DND-41 (cell line): ENCODE measurements around the gene ZNF217.

ENCODE experiments used
- ATAC-seq: fragments of 200-7000 bp; cut with Tn5 transposase; 3 replicates; pipeline ENCODE4 v1.9.1; 2021; ENCODE audit warnings: low read depth; ENCODE audit not compliant: insufficient read depth
- DNase-seq: peaks from one replicate; pipeline ENCODE4 v3.0.0-alpha.2; 2020
- H2AFZ ChIP-seq: 2 replicates; pipeline ENCODE4 v1.6.0; 2012; ENCODE audit warnings: low read depth, low read length
- H3K27ac ChIP-seq: 2 replicates; pipeline ENCODE4 v1.5.1; 2012; ENCODE audit warnings: low read length, inconsistent platforms
- H3K27me3 ChIP-seq: fragments of 200-600 bp; sonication (generic); 2 replicates; pipeline ENCODE4 v1.6.0; 2012; ENCODE audit warnings: low read length, mild to moderate bottlenecking, inconsistent platforms; ENCODE audit not compliant: insufficient read depth, poor library complexity
- H3K36me3 ChIP-seq: 2 replicates; pipeline ENCODE4 v1.5.1; 2012; ENCODE audit warnings: low read length, inconsistent platforms; ENCODE audit not compliant: insufficient read depth
- H3K4me1 ChIP-seq: 2 replicates; pipeline ENCODE4 v1.5.1; 2012; ENCODE audit warnings: mild to moderate bottlenecking, low read length; ENCODE audit not compliant: insufficient read depth
- H3K4me2 ChIP-seq: 2 replicates; pipeline ENCODE4 v1.6.0; 2012; ENCODE audit warnings: mild to moderate bottlenecking, moderate library complexity, low read length, inconsistent platforms; ENCODE audit not compliant: insufficient read depth
- H3K4me3 ChIP-seq, 2 experiments: fragments of 200-600 bp in 1 of 2; shearing (Covaris generic) in 1 of 2; 2 replicates each; pipeline ENCODE4 v1.5.1; 2012 to 2016; ENCODE audit warnings: inconsistent platforms in 2 of 2, low read length in 2 of 2, mild to moderate bottlenecking in 2 of 2, low read depth in 1 of 2, moderate library complexity in 1 of 2
- H3K79me2 ChIP-seq: 2 replicates; pipeline ENCODE4 v1.6.0; 2012; ENCODE audit warnings: low read length, inconsistent platforms; ENCODE audit not compliant: insufficient read depth
- H3K9ac ChIP-seq: 2 replicates; pipeline ENCODE4 v1.6.0; 2012; ENCODE audit warnings: low read depth, mild to moderate bottlenecking, inconsistent platforms, low read length, moderate library complexity
- H3K9me3 ChIP-seq: 2 replicates; pipeline ENCODE4 v1.5.1; 2012; ENCODE audit warnings: low read length, moderate library complexity, mild to moderate bottlenecking, inconsistent platforms; ENCODE audit not compliant: insufficient read depth, severe bottlenecking
- H4K20me1 ChIP-seq: 2 replicates; pipeline ENCODE4 v1.6.0; 2012; ENCODE audit warnings: low read length; ENCODE audit not compliant: insufficient read depth
- EZH2 ChIP-seq: IDR thresholded peaks from 3 replicates; pipeline ENCODE4 v1.6.1; 2012; ENCODE audit warnings: borderline replicate concordance, low read depth, mild to moderate bottlenecking, moderate library complexity, low read length, inconsistent platforms; ENCODE audit not compliant: severe bottlenecking
- TF ChIP-seq, protein P1 (sequence below): IDR thresholded peaks from 2 replicates; pipeline ENCODE4 v1.5.1; 2012; ENCODE audit warnings: borderline replicate concordance, low read length, moderate library complexity, mild to moderate bottlenecking; ENCODE audit not compliant: poor library complexity, severe bottlenecking; ENCODE audit errors: extremely low read depth

The ZNF217 gene

DNA sequence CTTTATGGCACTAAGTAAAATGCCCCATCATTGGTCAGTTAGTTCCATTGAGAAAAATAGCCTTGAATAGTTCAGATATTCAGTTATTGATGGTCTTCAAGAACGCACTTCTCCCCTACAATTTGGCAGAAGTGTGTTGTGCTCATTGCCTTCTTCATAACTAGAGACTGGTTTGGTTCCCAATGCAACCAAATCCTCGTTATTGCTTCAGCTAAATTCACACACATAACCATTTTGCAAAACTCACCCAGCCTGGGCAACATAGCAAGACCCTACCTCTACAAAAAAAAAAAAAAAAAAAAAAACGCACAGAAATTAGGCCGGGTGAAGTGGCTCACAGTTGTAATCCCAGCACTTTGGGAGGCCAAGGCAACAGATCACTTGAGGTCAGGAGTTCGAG lies 32.1 kb downstream of the ZNF217 start:
- Histone ChIP-seq H3K79me2 (no peaks in the 10 kb centered on the region), H3K4me1 (no peaks in the 10 kb centered on the region), H2AFZ (no peak overlapping the region), H3K4me3 (no peak overlapping the region), H3K9me3 (no peaks in the 10 kb centered on the region), H3K27me3 (no peaks in the 10 kb centered on the region), H3K36me3 (peaks cover 19% of the 10 kb centered on the region), H3K27ac (no peak overlapping the region), H3K4me2 (no peak overlapping the region), H4K20me1 (peaks cover 4% of the 10 kb centered on the region), H3K9ac (no peak overlapping the region)
- ATAC-seq (no peak), DNase-seq (no peak)
- TF ChIP-seq, protein P1, sequence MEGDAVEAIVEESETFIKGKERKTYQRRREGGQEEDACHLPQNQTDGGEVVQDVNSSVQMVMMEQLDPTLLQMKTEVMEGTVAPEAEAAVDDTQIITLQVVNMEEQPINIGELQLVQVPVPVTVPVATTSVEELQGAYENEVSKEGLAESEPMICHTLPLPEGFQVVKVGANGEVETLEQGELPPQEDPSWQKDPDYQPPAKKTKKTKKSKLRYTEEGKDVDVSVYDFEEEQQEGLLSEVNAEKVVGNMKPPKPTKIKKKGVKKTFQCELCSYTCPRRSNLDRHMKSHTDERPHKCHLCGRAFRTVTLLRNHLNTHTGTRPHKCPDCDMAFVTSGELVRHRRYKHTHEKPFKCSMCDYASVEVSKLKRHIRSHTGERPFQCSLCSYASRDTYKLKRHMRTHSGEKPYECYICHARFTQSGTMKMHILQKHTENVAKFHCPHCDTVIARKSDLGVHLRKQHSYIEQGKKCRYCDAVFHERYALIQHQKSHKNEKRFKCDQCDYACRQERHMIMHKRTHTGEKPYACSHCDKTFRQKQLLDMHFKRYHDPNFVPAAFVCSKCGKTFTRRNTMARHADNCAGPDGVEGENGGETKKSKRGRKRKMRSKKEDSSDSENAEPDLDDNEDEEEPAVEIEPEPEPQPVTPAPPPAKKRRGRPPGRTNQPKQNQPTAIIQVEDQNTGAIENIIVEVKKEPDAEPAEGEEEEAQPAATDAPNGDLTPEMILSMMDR, result no peak
- TF ChIP-seq EZH2, result no peak

DNA sequence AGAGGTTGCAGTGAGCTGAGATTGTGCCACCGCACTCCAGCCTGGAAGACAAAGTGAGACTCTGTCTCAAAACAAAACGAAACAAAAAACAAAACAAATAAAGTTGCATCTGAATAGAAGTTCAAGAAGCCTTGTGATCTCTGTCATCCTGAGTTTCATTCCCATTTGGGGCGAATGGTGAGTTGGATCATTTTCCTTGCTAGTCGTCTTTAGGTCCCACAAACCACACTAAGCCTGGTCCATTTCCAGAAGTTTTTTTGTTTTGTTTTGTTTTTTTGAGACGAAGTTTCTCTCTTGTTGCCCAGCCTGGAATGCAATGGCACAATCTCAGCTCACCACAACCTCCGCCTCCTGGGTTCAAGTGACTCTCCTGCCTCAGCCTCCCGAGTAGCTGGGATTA lies 33.8 kb downstream of the ZNF217 start:
- no peak overlapping the region for H3K4me2 ChIP-seq
- H3K36me3 ChIP-seq, result peaks cover 3% of the 10 kb centered on the region; the same call in 1 of the 2 replicates
- no peak overlapping the region for H3K27ac ChIP-seq
- TF ChIP-seq, protein P1, result no peak
- no peak for TF ChIP-seq EZH2
- no peaks in the 10 kb centered on the region for H3K4me1 ChIP-seq
- ATAC-seq (no peak), DNase-seq (no peak)
- H3K27me3 ChIP-seq, result no peaks in the 10 kb centered on the region
- H3K9me3 ChIP-seq, result no peaks in the 10 kb centered on the region
- H2AFZ ChIP-seq, result no peak overlapping the region
- no peaks in the 10 kb centered on the region; the same call in 1 of the 2 replicates for H4K20me1 ChIP-seq
- H3K9ac ChIP-seq, result no peak overlapping the region
- H3K79me2 ChIP-seq, result no peaks in the 10 kb centered on the region
- H3K4me3 ChIP-seq, result no peak overlapping the region

DNA sequence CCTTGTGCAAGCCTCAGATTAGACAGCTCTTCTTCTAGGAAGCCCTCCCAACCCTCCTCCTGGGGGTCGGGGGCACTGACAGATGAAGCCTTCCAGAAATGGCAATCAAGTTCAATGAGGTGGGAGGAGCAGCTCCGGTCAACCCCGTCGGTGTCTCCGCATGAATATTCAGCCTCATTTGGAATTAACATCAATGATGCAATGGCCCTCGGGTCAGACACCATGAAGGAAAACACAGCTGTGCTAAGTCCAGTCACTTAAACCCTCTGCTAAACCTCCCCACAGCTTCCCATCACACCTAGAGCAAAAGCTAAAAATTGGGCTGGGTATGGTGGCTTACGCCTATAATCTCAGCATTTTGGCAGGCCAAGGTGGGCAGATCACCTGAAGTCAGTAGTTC lies 36.5 kb downstream of the ZNF217 start:
- Histone ChIP-seq H2AFZ (no peak overlapping the region), H3K9me3 (no peaks in the 10 kb centered on the region), H3K4me2 (no peak overlapping the region), H3K4me1 (no peaks in the 10 kb centered on the region), H3K27me3 (no peaks in the 10 kb centered on the region), H3K36me3 (0 out of 2 replicates have a peak, but pooled peaks cover 2% of the 10 kb centered on the region), H3K79me2 (no peaks in the 10 kb centered on the region), H3K9ac (no peak overlapping the region), H3K27ac (no peak overlapping the region), H3K4me3 (no peak overlapping the region), H4K20me1 (no peaks in the 10 kb centered on the region)
- TF ChIP-seq, protein P1, result no peak
- no peak for TF ChIP-seq EZH2
- ATAC-seq (no peak), DNase-seq (no peak)
